Endothelial cell of umbilical vein (primary cell): Measurements from ENCODE around the gene PHF24.

Source experiments
- EZH2 ChIP-seq: IDR thresholded peaks from 2 replicates; pipeline ENCODE4 v1.6.1; 2012; ENCODE audit warnings: borderline replicate concordance, low read depth, mild to moderate bottlenecking, moderate library complexity, low read length, inconsistent platforms; ENCODE audit not compliant: severe bottlenecking
- POLR2A ChIP-seq: IDR thresholded peaks from 2 replicates; pipeline ENCODE4 v1.6.1; 2012; ENCODE audit warnings: low read depth, mild to moderate bottlenecking, control low read depth, low read length
- TF ChIP-seq, protein P1 (sequence below), 2 donors: IDR thresholded peaks; 1 replicate in 1 of 2; 2 replicates in 1 of 2; pipeline ENCODE4 v1.5.1; 2011; ENCODE audit warnings: low read length in 2 of 2, mild to moderate bottlenecking in 2 of 2, moderate library complexity in 2 of 2, control low read depth in 1 of 2, inconsistent platforms in 1 of 2, low read depth in 1 of 2; ENCODE audit not compliant: insufficient read depth in 1 of 2; ENCODE audit errors: extremely low read depth in 1 of 2

DNA sequence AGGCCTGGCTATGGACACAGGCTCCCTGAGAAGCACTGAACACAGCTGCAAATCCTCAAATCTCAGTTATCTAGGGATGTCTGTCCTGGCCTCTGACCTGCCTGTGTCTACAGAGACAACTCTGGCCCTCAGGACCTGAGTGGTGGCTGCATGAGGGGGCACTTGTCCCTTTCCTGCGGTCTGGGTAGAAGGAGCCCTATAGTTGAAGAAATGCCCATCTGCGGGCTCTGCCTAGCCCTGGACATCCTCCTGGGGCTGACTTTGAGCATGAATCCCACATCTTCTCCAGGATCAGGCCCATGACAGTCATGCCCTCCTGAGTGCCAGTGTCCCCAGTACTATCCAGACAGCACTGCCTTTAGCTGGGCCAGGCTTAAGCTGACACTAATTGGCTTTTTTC, 41.5 kb downstream of the PHF24 start:
- TF ChIP-seq POLR2A (no peak), EZH2 (no peak)
- TF ChIP-seq, protein P1, sequence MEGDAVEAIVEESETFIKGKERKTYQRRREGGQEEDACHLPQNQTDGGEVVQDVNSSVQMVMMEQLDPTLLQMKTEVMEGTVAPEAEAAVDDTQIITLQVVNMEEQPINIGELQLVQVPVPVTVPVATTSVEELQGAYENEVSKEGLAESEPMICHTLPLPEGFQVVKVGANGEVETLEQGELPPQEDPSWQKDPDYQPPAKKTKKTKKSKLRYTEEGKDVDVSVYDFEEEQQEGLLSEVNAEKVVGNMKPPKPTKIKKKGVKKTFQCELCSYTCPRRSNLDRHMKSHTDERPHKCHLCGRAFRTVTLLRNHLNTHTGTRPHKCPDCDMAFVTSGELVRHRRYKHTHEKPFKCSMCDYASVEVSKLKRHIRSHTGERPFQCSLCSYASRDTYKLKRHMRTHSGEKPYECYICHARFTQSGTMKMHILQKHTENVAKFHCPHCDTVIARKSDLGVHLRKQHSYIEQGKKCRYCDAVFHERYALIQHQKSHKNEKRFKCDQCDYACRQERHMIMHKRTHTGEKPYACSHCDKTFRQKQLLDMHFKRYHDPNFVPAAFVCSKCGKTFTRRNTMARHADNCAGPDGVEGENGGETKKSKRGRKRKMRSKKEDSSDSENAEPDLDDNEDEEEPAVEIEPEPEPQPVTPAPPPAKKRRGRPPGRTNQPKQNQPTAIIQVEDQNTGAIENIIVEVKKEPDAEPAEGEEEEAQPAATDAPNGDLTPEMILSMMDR (IDR thresholded peaks at IDR 0.05; ENCODE audit: extremely low read depth in 1 of 2, insufficient read depth in 1 of 2, low read depth in 1 of 2, low read length in 2 of 2): no peak
